HepG2 (cell line): Measurements from ENCODE around the gene GPC6. TPM values are rescaled to one million over a fixed set of nuclear protein-coding genes. Genes with fewer than 3 reads are reported as not detected.

Source experiments
- ATAC-seq: fragments of 200-7000 bp; cut with Tn5 transposase; 3 replicates; pipeline ENCODE4 v1.9.1; 2020; ENCODE audit warnings: mild to moderate bottlenecking, moderate library complexity
- BruUV-seq: library from RNA; stranded (reverse); fragments of 400-500 nt; replicated peaks from 2 replicates; lab custom pipeline; 2021; lab: Mats Ljungman, UMichigan
- CTCF ChIA-PET: fragments of 300-600 bp; formaldehyde crosslinking; extraction: SDS; loops from one replicate; lab custom pipeline; 2021; ENCODE audit warnings: low total read pairs, inconsistent platforms, low intra/inter-chr PET ratio; lab: Yijun Ruan, JAX
- POLR2A ChIA-PET: fragments of 350-600 bp; sonication (Branson Sonifier 250); formaldehyde crosslinking; loops from one replicate; lab custom pipeline; 2020; ENCODE audit warnings: antibody characterized with exemption, inconsistent platforms; lab: Yijun Ruan, JAX
- DNase-seq: peaks from one replicate; pipeline ENCODE4 v3.0.0-alpha.2; 2015; ENCODE audit warnings: low spot score
- FAIRE-seq: peaks from 3 replicates; lab custom pipeline; 2011; peaks lifted over from hg19 to GRCh38; lab: Jason Lieb, UNC
- H2AFZ ChIP-seq: one replicate; pipeline ENCODE4 v1.6.1; 2011; ENCODE audit warnings: low read length, inconsistent platforms
- H3K27ac ChIP-seq: fragments of 300-600 bp; 3 replicates; pipeline ENCODE4 v1.8.0; 2011; ENCODE audit warnings: mixed run types, mild to moderate bottlenecking, mixed read lengths, low read length, inconsistent platforms; ENCODE audit not compliant: insufficient read depth; ENCODE audit errors: extremely low read length
- H3K27me3 ChIP-seq, 2 experiments: fragments of 200-600 bp in 1 of 2; 2 replicates in 1 of 2; 3 replicates in 1 of 2; pipeline versions ENCODE4 v1.6.0 to v1.8.0; 2011; ENCODE audit warnings: low read length in 2 of 2, mild to moderate bottlenecking in 2 of 2, moderate library complexity in 2 of 2, inconsistent platforms in 1 of 2; ENCODE audit not compliant: insufficient read depth in 2 of 2, control insufficient read depth in 1 of 2
- H3K36me3 ChIP-seq, 2 experiments: fragments of 200-600 bp in 1 of 2; replicated peaks in 1 of 2; 2 replicates in 1 of 2; 3 replicates in 1 of 2; pipeline versions ENCODE4 v1.5.1 to v1.8.0; 2011; ENCODE audit warnings: low read length in 2 of 2, inconsistent platforms in 1 of 2; ENCODE audit not compliant: insufficient read depth in 2 of 2, control insufficient read depth in 1 of 2
- H3K4me1 ChIP-seq: 2 replicates; pipeline ENCODE4 v1.5.1; 2012; ENCODE audit warnings: low read length, inconsistent platforms; ENCODE audit not compliant: insufficient read depth
- H3K4me2 ChIP-seq: 2 replicates; pipeline ENCODE4 v1.6.0; 2011; ENCODE audit warnings: low read depth, low read length, inconsistent platforms
- H3K4me3 ChIP-seq, 3 experiments: fragments of 200-600 bp in 1 of 3; sonication (generic), shearing (Covaris generic) in 1 of 3; replicated peaks in 1 of 3; 2 replicates each; pipeline ENCODE4 v1.5.1; 2011 to 2016; ENCODE audit warnings: low read length in 3 of 3, inconsistent platforms in 2 of 3, low read depth in 2 of 3, mild to moderate bottlenecking in 2 of 3, control low read depth in 1 of 3, mixed read lengths in 1 of 3; ENCODE audit not compliant: insufficient read depth in 1 of 3
- H3K79me2 ChIP-seq: one replicate; pipeline ENCODE4 v1.6.1; 2011; ENCODE audit warnings: low read length, inconsistent platforms; ENCODE audit not compliant: insufficient read depth
- H3K9ac ChIP-seq: 2 replicates; pipeline ENCODE4 v1.6.0; 2011; ENCODE audit warnings: mild to moderate bottlenecking, low read depth, low read length, inconsistent platforms; ENCODE audit not compliant: insufficient read depth
- H3K9me3 ChIP-seq: 2 replicates; pipeline ENCODE4 v1.5.1; 2012; ENCODE audit warnings: mild to moderate bottlenecking, low read length
- H4K20me1 ChIP-seq: 2 replicates; pipeline ENCODE4 v1.6.0; 2011; ENCODE audit warnings: inconsistent platforms, mild to moderate bottlenecking, low read length, moderate library complexity; ENCODE audit not compliant: insufficient read depth
- ATF2 ChIP-seq: sonication (generic); formaldehyde crosslinking; IDR thresholded peaks from 2 replicates; pipeline ENCODE4 v1.4.0; 2020; ENCODE audit warnings: missing genetic modification reagents
- CBX1 ChIP-seq: IDR thresholded peaks from one replicate; pipeline ENCODE4 v1.6.1; 2016; ENCODE audit warnings: antibody characterized with exemption, low read depth
- DMAP1 ChIP-seq: IDR thresholded peaks from 2 replicates; pipeline ENCODE4 v1.6.1; 2016
- EZH2 ChIP-seq: conservative IDR thresholded peaks from 2 replicates; pipeline ENCODE4 v1.6.1; 2012; ENCODE audit warnings: mild to moderate bottlenecking, low read depth, low read length, moderate library complexity
- KDM2A ChIP-seq: sonication (generic); formaldehyde crosslinking; IDR thresholded peaks from 2 replicates; pipeline ENCODE4 v1.4.0; 2020; ENCODE audit warnings: low read depth, missing genetic modification reagents, borderline replicate concordance
- KMT2B ChIP-seq: IDR thresholded peaks from 2 replicates; pipeline ENCODE4 v1.6.1; 2016; ENCODE audit warnings: missing genetic modification reagents, missing compliant biosample characterization
- MXD1 ChIP-seq: sonication (generic); formaldehyde crosslinking; IDR thresholded peaks from 2 replicates; pipeline ENCODE4 v1.4.0; 2020; ENCODE audit warnings: mild to moderate bottlenecking, missing genetic modification reagents
- NBN ChIP-seq: fragments of 450-650 bp; conservative IDR thresholded peaks from 2 replicates; pipeline ENCODE4 v1.6.1; 2017
- NFE2L2 ChIP-seq: fragments of 150-350 bp; IDR thresholded peaks from 2 replicates; pipeline ENCODE4 v1.6.1; 2014; ENCODE audit warnings: low read length
- NR1H2 ChIP-seq: sonication (generic); formaldehyde crosslinking; IDR thresholded peaks from 2 replicates; pipeline ENCODE4 v1.8.1; 2022; ENCODE audit warnings: low read depth, missing genetic modification reagents, borderline replicate concordance
- PAWR ChIP-seq: sonication (generic); formaldehyde crosslinking; IDR thresholded peaks from 2 replicates; pipeline ENCODE4 v1.4.0; 2020; ENCODE audit warnings: missing genetic modification reagents, mild to moderate bottlenecking, borderline replicate concordance
- PCBP1 ChIP-seq: fragments of 200-400 bp; formaldehyde crosslinking; IDR thresholded peaks from 2 replicates; pipeline ENCODE4 v1.6.1; 2017; ENCODE audit warnings: mild to moderate bottlenecking, low read depth, low read length, borderline replicate concordance
- SRF ChIP-seq: IDR thresholded peaks from 2 replicates; pipeline ENCODE4 v1.6.1; 2011; ENCODE audit warnings: mild to moderate bottlenecking, low read depth, low read length, moderate library complexity
- TCF7L2 ChIP-seq: IDR thresholded peaks from 2 replicates; pipeline ENCODE4 v1.6.1; 2011; ENCODE audit warnings: mild to moderate bottlenecking, low read depth, low read length, moderate library complexity
- YY1 ChIP-seq: IDR thresholded peaks from 2 replicates; pipeline ENCODE4 v1.6.1; 2011; ENCODE audit warnings: low read length, low read depth, moderate library complexity, mild to moderate bottlenecking; ENCODE audit not compliant: insufficient read depth, insufficient replicate concordance
- ZBTB42 ChIP-seq: sonication (generic); formaldehyde crosslinking; IDR thresholded peaks from 2 replicates; pipeline ENCODE4 v1.5.0; 2020; ENCODE audit warnings: mild to moderate bottlenecking, missing genetic modification reagents
- ZFP36L2 ChIP-seq: sonication (generic); formaldehyde crosslinking; IDR thresholded peaks from 2 replicates; pipeline ENCODE4 v1.4.0; 2020; ENCODE audit warnings: missing genetic modification reagents
- ZNF235 ChIP-seq: sonication (generic); formaldehyde crosslinking; IDR thresholded peaks from 2 replicates; pipeline ENCODE4 v1.8.1; 2023; ENCODE audit warnings: mild to moderate bottlenecking, missing genetic modification reagents, borderline replicate concordance
- ZNF251 ChIP-seq: sonication (generic); formaldehyde crosslinking; IDR thresholded peaks from 2 replicates; pipeline ENCODE4 v1.9.0; 2021; ENCODE audit warnings: mild to moderate bottlenecking, missing genetic modification reagents
- ZNF704 ChIP-seq: sonication (generic); formaldehyde crosslinking; IDR thresholded peaks from 2 replicates; pipeline ENCODE4 v1.8.1; 2023; ENCODE audit warnings: mild to moderate bottlenecking, inconsistent platforms, moderate library complexity, missing genetic modification reagents, borderline replicate concordance
- ZSCAN30 ChIP-seq: sonication (generic); formaldehyde crosslinking; IDR thresholded peaks from 2 replicates; pipeline ENCODE4 v1.5.0; 2020; ENCODE audit warnings: mild to moderate bottlenecking, missing genetic modification reagents
- WGBS: methylation state at CpG from one replicate; pipeline ENCODE4 v1.1.6; 2017; ENCODE audit warnings: low lambda C conversion rate; 5-methylcytosine and 5-hydroxymethylcytosine counted together
- in situ Hi-C: cut with HindIII; loops from 2 replicates; pipeline ENCODE4 v1.10.0; 2017; ENCODE audit warnings: low pct_unique_long_range_greater_than_20kb; ENCODE audit not compliant: extremely low pct_ligation_motif_present
- intact Hi-C: fragments of 100-400 bp; cut with micrococcal nuclease; formaldehyde crosslinking; loops from one replicate; pipeline ENCODE4 v1.10.0; 2022; ENCODE audit not compliant: unreplicated experiment
- polyA plus RNA-seq, 8 experiments: library from polyadenylated mRNA; depleted of rRNA in 3 of 8; stranded (reverse) in 7 of 8; unstranded in 1 of 8; fragments of >200 nt; fragmentation: Illumina TruSeq in 4 of 8; extraction: Trizol in 4 of 8; gene quantifications; 2 replicates each; pipeline versions ENCODE4 v1.2.1 to v1.2.3, GENCODE V29; 2011 to 2016; ENCODE audit warnings: low read depth in 4 of 8, missing spikeins in 1 of 8, mixed read lengths in 1 of 8; ENCODE audit not compliant: insufficient read depth in 1 of 8
- total RNA-seq, 5 experiments: library from RNA; depleted of rRNA; stranded (reverse); fragments of >200 nt; fragmentation: Illumina TruSeq; extraction: Trizol; gene quantifications; 2 replicates each; pipeline ENCODE4 v1.2.3, GENCODE V29; 2016; ENCODE audit warnings: low read depth in 1 of 5

Gene GPC6
- total and polyA plus RNA-seq, 2 of the 13 experiments (the other 11 are each of a cell fraction or from before 2014, with no cell fraction given) = 24.5 to 33.9 TPM

GRCh38 chr13:93932901-93933300 is 706.3 kb downstream of the GPC6 start:
- WGBS = 98% methylated on average over 3 of the region's 3 CpGs
- H2AFZ ChIP-seq = no peak overlapping the region

GRCh38 chr13:93936901-93937300 is 710.3 kb downstream of the GPC6 start:
- FAIRE-seq = no peak
- Histone ChIP-seq H3K27me3 (no peaks in the 10 kb centered on the region), H3K79me2 (no peaks in the 10 kb centered on the region), H3K9ac (no peak overlapping the region), H4K20me1 (no peaks in the 10 kb centered on the region), H3K4me3 (no peak overlapping the region), H3K4me1 (no peaks in the 10 kb centered on the region), H3K27ac (no peak overlapping the region), H3K36me3 (no peaks in the 10 kb centered on the region), H3K4me2 (no peak overlapping the region), H3K9me3 (no peaks in the 10 kb centered on the region), H2AFZ (no peak overlapping the region)
- no peak for ATAC-seq
- intact Hi-C loops = no loop called here
- DNase-seq = no peak
- in situ Hi-C loops = no loop called here
- ChIA-PET CTCF (no interaction called here), POLR2A (no interaction called here)
- no TSS peak for BruUV-seq
- 95% methylated on average over 4 of the region's 4 CpGs for WGBS
- TF ChIP-seq ZNF251 (no peak), MXD1 (CRISPR knock-in tag) (no peak), DMAP1 (CRISPR knock-in tag) (no peak), NBN (no peak), EZH2 (no peak), KDM2A (CRISPR knock-in tag) (no peak), PCBP1 (no peak), KMT2B (CRISPR knock-in tag) (no peak), ZNF235 (CRISPR knock-in tag) (no peak), NR1H2 (CRISPR knock-in tag) (no peak), ZNF704 (CRISPR knock-in tag) (no peak), ZFP36L2 (CRISPR knock-in tag) (no peak), ATF2 (no peak), ZSCAN30 (CRISPR knock-in tag) (no peak), NFE2L2 (no peak), SRF (no peak)

More at GRCh38 chr13:93932901-93933300, 706.3 kb downstream of the GPC6 start:
- no peak for TF ChIP-seq YY1
- TF ChIP-seq PAWR = no peak
- TF ChIP-seq ZNF235 (CRISPR knock-in tag) = no peak
- no peak for TF ChIP-seq PCBP1
- no peak for TF ChIP-seq TCF7L2
- no peak for TF ChIP-seq ZBTB42 (CRISPR knock-in tag)
- no peak for TF ChIP-seq CBX1
- TF ChIP-seq, all 625 proteins: peak for 0
- Histone ChIP-seq H4K20me1 (no peaks in the 10 kb centered on the region), H3K9ac (no peak overlapping the region), H3K9me3 (no peaks in the 10 kb centered on the region), H3K79me2 (no peaks in the 10 kb centered on the region), H3K36me3 (no peaks in the 10 kb centered on the region), H3K4me2 (no peak overlapping the region), H3K4me1 (no peaks in the 10 kb centered on the region), H3K4me3 (no peak overlapping the region), H3K27me3 (no peaks in the 10 kb centered on the region), H3K27ac (no peak overlapping the region)
- no peak for FAIRE-seq
- no TSS peak for BruUV-seq
- DNase-seq = no peak
- intact Hi-C loops (no loop called here), in situ Hi-C loops (no loop called here)
- ATAC-seq = no peak
- ChIA-PET CTCF (no interaction called here), POLR2A (no interaction called here)
